ENCODE measurements around the gene CALB2. TPM values are rescaled to one million over a fixed set of nuclear protein-coding genes. Genes with fewer than 3 reads are reported as not detected.

CALB2 gene
- total RNA-seq, 1 donor from 2014 or later = not detected

- Mint-ChIP-seq H3K36me3 (ENCODE audit: unreplicated experiment) (no peaks in the 10 kb centered on the region), H3K4me3 (ENCODE audit: unreplicated experiment) (no peak overlapping the region), H3K9me3 (ENCODE audit: unreplicated experiment) (no peaks in the 10 kb centered on the region), H3K27ac (ENCODE audit: unreplicated experiment) (no peak overlapping the region), H3K27me3 (ENCODE audit: unreplicated experiment) (no peaks in the 10 kb centered on the region), H3K4me1 (ENCODE audit: unreplicated experiment) (no peaks in the 10 kb centered on the region)
- TF ChIP-seq CTCF (IDR thresholded peaks at IDR 0.05) = no peak
- DNase-seq (ENCODE audit: extremely low spot score, unreplicated experiment) = no peak
These were observed 78.0 kb downstream of the CALB2 start for GRCh38 chr16:71436473-71436872.

GRCh38 chr16:71439523-71439922 is 81.0 kb downstream of the CALB2 start:
- no peak for DNase-seq (ENCODE audit: extremely low spot score, unreplicated experiment)

More at GRCh38 chr16:71439523-71439922, 81.0 kb downstream of the CALB2 start:
- no peak overlapping the region for H3K4me3 Mint-ChIP-seq (ENCODE audit: unreplicated experiment)
- H3K4me1 Mint-ChIP-seq (ENCODE audit: unreplicated experiment) = no peaks in the 10 kb centered on the region
- no peak overlapping the region for H3K27ac Mint-ChIP-seq (ENCODE audit: unreplicated experiment)
- no peaks in the 10 kb centered on the region for H3K27me3 Mint-ChIP-seq (ENCODE audit: unreplicated experiment)
- TF ChIP-seq CTCF (IDR thresholded peaks at IDR 0.05) = no peak
- peaks cover 14% of the 10 kb centered on the region for H3K9me3 Mint-ChIP-seq (ENCODE audit: unreplicated experiment)
- H3K36me3 Mint-ChIP-seq (ENCODE audit: unreplicated experiment) = no peaks in the 10 kb centered on the region

Other genes starting within 250 kb of the CALB2 start
- gene HYDIN, start 128.0 kb upstream of the CALB2 start, total RNA-seq = not detected in 2 replicates
- 19.1 and 22.8 TPM in 2 replicates for gene CMTR2, start 69.3 kb upstream of the CALB2 start, total RNA-seq
- gene TLE7, start 83.3 kb downstream of the CALB2 start, total RNA-seq = not detected in 2 replicates
- 7.6 and 10.5 TPM in 2 replicates for gene ZNF23, start 103.5 kb downstream of the CALB2 start, total RNA-seq
- 5.8 and 6.5 TPM in 2 replicates for gene ZNF19, start 130.6 kb downstream of the CALB2 start, total RNA-seq
- not detected in 2 replicates for gene CHST4, start 167.7 kb downstream of the CALB2 start, total RNA-seq
- not detected in 2 replicates for gene TAT, start 218.4 kb downstream of the CALB2 start, total RNA-seq

Measured in osteocyte (in vitro differentiated cells).